Activated naive CD8-positive, alpha-beta T cell (primary cell): ENCODE measurements around the gene PFDN2.

Source experiments
- H3K27ac Mint-ChIP-seq: one replicate; pipeline ENCODE4 v1.8.0; 2021; ENCODE audit warnings: mixed read lengths
- H3K27me3 Mint-ChIP-seq: one replicate; pipeline ENCODE4 v1.8.0; 2021; ENCODE audit warnings: mixed read lengths
- H3K36me3 Mint-ChIP-seq: one replicate; pipeline ENCODE4 v1.8.0; 2021; ENCODE audit warnings: mixed read lengths
- H3K4me1 Mint-ChIP-seq: one replicate; pipeline ENCODE4 v1.8.0; 2021; ENCODE audit warnings: low read depth, mixed read lengths
- H3K4me3 Mint-ChIP-seq: one replicate; pipeline ENCODE4 v1.8.0; 2021; ENCODE audit warnings: mild to moderate bottlenecking, mixed read lengths
- H3K9me3 Mint-ChIP-seq: one replicate; pipeline ENCODE4 v1.8.0; 2021; ENCODE audit warnings: low read depth, mixed read lengths

Gene PFDN2

GRCh38 chr1:161098210-161099068 is 19.4 kb downstream of the PFDN2 start, which contains the start of gene KLHDC9:
Gene KLHDC9, plus strand, starts transcription at chr1:161098361. Its CDS starts 175 bp downstream, at chr1:161098536.
- H3K4me1 Mint-ChIP-seq, result peaks cover 36% of the 10 kb centered on the region
- no peaks in the 10 kb centered on the region for H3K36me3 Mint-ChIP-seq
- no peaks in the 10 kb centered on the region for H3K9me3 Mint-ChIP-seq
- H3K27me3 Mint-ChIP-seq, result no peaks in the 10 kb centered on the region
- H3K27ac Mint-ChIP-seq, result peak within 1 kb of the TSS; percentile 75
- peak within 1 kb of the TSS; percentile 89 for H3K4me3 Mint-ChIP-seq

DNA sequence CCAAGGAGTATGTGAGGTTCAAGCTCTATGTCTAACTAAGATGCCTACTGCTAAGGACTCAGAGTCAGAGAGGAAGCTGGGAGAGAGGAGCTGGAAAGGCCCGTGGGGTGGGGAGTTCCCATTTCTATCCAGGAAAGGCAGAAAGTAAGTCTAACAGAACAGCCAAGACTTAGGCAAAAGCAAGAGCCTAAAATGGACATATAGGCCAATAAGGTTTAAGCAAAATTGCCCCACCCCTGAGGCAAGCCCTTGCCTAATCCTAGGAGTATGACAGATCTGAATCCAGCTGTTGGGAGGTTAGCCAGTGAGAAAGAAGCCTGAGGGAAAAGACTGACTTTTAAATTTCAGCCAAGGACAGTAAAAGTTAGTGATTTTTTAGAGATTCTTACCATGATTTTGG is 21.3 kb downstream of the PFDN2 start:
- peak overlapping the region; percentile 75 for H3K27ac Mint-ChIP-seq
- H3K4me3 Mint-ChIP-seq, result no peak overlapping the region
- H3K27me3 Mint-ChIP-seq, result no peaks in the 10 kb centered on the region
- peaks cover 54% of the 10 kb centered on the region for H3K4me1 Mint-ChIP-seq
- H3K9me3 Mint-ChIP-seq, result no peaks in the 10 kb centered on the region
- no peaks in the 10 kb centered on the region for H3K36me3 Mint-ChIP-seq

DNA sequence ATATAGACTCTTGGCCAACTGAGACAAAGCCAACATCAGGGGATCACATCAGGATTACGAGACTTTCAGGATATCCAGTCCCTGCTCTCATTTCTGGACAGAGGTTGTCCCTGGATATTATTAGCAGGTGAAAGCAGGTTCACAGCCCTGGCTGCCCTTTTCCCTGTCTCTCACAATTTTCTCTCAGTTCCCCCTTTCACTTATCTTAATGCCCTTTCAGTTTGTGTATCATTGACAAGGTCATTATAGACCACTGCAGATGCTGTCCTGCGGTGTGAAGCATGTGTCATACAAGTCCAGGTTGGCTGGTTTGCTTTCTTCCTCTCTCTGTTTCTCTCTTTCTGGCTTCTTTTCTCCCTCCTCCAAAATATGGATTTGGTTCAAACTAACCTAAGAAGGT is 21.8 kb downstream of the PFDN2 start:
- peak overlapping the region; percentile 75 for H3K27ac Mint-ChIP-seq
- no peaks in the 10 kb centered on the region for H3K27me3 Mint-ChIP-seq
- no peaks in the 10 kb centered on the region for H3K9me3 Mint-ChIP-seq
- H3K4me3 Mint-ChIP-seq, result no peak overlapping the region
- peaks cover 57% of the 10 kb centered on the region for H3K4me1 Mint-ChIP-seq
- no peaks in the 10 kb centered on the region for H3K36me3 Mint-ChIP-seq

DNA sequence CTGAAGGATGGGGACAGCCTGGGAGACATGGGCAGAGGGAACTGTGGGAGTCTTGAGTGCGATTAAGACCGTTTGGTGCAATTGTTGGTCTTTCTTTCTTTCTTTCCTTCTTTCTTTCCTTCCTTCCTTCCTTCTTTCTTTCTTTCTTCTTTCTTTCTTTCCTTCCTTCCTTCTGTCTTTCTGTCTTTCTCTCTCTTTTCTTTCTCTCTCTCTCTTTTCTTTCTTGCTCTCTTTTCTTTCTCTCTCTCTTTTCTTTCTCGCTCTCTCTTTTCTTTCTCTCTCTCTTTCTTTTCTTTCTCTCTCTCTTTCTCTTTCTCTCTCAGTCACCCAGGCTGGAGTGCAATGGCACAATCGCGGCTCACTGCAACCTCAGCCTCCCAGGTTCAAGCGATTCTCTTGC is 22.6 kb downstream of the PFDN2 start:
- Mint-ChIP-seq H3K27ac (peak overlapping the region; percentile 3), H3K27me3 (no peaks in the 10 kb centered on the region), H3K4me1 (peaks cover 65% of the 10 kb centered on the region), H3K36me3 (no peaks in the 10 kb centered on the region), H3K4me3 (no peak overlapping the region), H3K9me3 (no peaks in the 10 kb centered on the region)

- Mint-ChIP-seq H3K4me3 (no peak overlapping the region), H3K4me1 (peaks cover 67% of the 10 kb centered on the region), H3K36me3 (no peaks in the 10 kb centered on the region), H3K27me3 (no peaks in the 10 kb centered on the region), H3K27ac (no peak overlapping the region), H3K9me3 (no peaks in the 10 kb centered on the region)
Measured at GRCh38 chr1:161094481-161094880, 23.4 kb downstream of the PFDN2 start.

GRCh38 chr1:161092621-161093028 is 25.2 kb downstream of the PFDN2 start:
- peaks cover 55% of the 10 kb centered on the region for H3K4me1 Mint-ChIP-seq
- H3K27ac Mint-ChIP-seq, result peak overlapping the region; percentile 29
- no peaks in the 10 kb centered on the region for H3K36me3 Mint-ChIP-seq
- H3K4me3 Mint-ChIP-seq, result peak overlapping the region; percentile 3
- no peaks in the 10 kb centered on the region for H3K27me3 Mint-ChIP-seq
- H3K9me3 Mint-ChIP-seq, result no peaks in the 10 kb centered on the region

- Mint-ChIP-seq H3K36me3 (no peaks in the 10 kb centered on the region), H3K9me3 (no peaks in the 10 kb centered on the region), H3K27ac (peak overlapping the region; percentile 29), H3K4me1 (peaks cover 48% of the 10 kb centered on the region), H3K27me3 (no peaks in the 10 kb centered on the region), H3K4me3 (peak overlapping the region; percentile 35)
Measured at GRCh38 chr1:161091796-161092507, 25.9 kb downstream of the PFDN2 start.

DNA sequence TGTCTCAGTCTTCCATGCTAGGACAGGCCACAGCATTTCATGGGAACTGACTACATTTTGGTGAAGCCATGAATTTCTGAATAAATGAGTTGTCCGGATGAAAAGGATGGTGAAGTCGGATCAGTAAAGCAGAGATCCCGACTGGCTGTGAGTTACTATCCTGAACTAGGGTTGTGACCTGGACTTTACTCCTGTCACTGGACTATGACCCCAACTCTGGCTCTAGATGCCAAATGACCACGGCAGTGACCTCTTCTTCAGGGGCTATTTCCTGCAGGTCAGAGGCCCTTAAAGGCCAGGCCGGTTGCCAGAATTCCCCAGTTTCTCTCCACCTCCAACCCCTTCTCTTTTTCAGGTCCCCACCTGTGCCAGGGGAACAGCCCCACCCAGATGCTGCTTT is 26.7 kb downstream of the PFDN2 start:
- Mint-ChIP-seq H3K27ac (no peak overlapping the region), H3K9me3 (no peaks in the 10 kb centered on the region), H3K36me3 (no peaks in the 10 kb centered on the region), H3K4me3 (no peak overlapping the region), H3K4me1 (peaks cover 41% of the 10 kb centered on the region), H3K27me3 (no peaks in the 10 kb centered on the region)

DNA sequence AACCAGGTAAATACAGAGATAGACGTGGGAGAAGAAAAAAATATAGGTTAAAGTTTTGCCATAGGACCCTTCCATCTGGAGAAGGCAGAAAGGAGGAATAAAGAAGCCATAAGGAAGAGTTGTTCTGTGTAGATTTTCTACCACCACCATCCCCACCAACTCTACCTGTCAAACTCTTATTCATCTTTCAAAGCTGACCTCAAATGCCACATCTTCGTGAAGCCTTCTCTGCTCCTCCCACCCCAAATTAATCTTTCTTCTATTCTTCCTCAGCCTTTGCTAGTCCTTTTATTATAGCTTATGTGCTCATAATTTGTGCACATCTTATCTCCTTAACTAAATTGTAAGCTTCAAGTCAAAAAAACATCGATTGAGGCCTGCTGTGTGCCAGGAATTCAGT is 27.2 kb downstream of the PFDN2 start:
- H3K4me3 Mint-ChIP-seq, result no peak overlapping the region
- H3K9me3 Mint-ChIP-seq, result no peaks in the 10 kb centered on the region
- H3K4me1 Mint-ChIP-seq, result peaks cover 40% of the 10 kb centered on the region
- H3K27ac Mint-ChIP-seq, result peak overlapping the region; percentile 11
- no peaks in the 10 kb centered on the region for H3K27me3 Mint-ChIP-seq
- H3K36me3 Mint-ChIP-seq, result no peaks in the 10 kb centered on the region

- no peak overlapping the region for H3K4me3 Mint-ChIP-seq
- peaks cover 38% of the 10 kb centered on the region for H3K4me1 Mint-ChIP-seq
- no peaks in the 10 kb centered on the region for H3K27me3 Mint-ChIP-seq
- H3K27ac Mint-ChIP-seq, result peak overlapping the region; percentile 11
- H3K36me3 Mint-ChIP-seq, result no peaks in the 10 kb centered on the region
- H3K9me3 Mint-ChIP-seq, result no peaks in the 10 kb centered on the region
Measured at GRCh38 chr1:161089938-161090337, 27.9 kb downstream of the PFDN2 start.

- Mint-ChIP-seq H3K27ac (peak within 1 kb of the TSS; percentile 11), H3K4me1 (peaks cover 36% of the 10 kb centered on the region), H3K9me3 (no peaks in the 10 kb centered on the region), H3K4me3 (no peak within 1 kb of the TSS), H3K27me3 (no peaks in the 10 kb centered on the region), H3K36me3 (no peaks in the 10 kb centered on the region)
Measured at GRCh38 chr1:161089251-161089924, 28.4 kb downstream of the PFDN2 start, which contains the start of gene NECTIN4. Gene NECTIN4, minus strand, starts transcription at chr1:161089558. Its CDS starts 262 bp downstream, at chr1:161089296.

- Mint-ChIP-seq H3K27me3 (no peaks in the 10 kb centered on the region), H3K4me3 (no peak overlapping the region), H3K27ac (no peak overlapping the region), H3K9me3 (no peaks in the 10 kb centered on the region), H3K4me1 (peaks cover 33% of the 10 kb centered on the region), H3K36me3 (no peaks in the 10 kb centered on the region)
Measured at GRCh38 chr1:161088587-161089110, 29.2 kb downstream of the PFDN2 start.

DNA sequence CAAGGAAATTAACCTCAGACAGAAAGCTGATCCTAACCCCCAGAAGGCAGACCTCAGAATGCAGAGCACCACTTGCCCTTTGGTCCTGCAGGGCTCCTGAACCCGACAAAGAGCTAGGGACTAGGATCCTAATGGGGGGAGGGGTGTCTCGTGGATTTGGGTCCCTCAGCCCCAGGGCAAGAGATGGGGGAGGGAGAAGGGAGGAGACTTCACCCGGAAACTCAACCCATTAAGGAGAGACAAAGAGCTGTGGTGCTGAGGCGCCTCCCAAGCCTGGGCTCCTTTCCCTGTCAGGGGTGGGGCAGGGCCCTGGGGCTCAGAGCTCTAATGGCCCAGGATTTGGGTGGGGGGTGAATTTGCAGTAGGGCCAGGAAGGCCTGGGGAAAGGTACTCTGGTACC is 31.4 kb downstream of the PFDN2 start:
- Mint-ChIP-seq H3K27ac (no peak overlapping the region), H3K4me1 (peaks cover 12% of the 10 kb centered on the region), H3K36me3 (no peaks in the 10 kb centered on the region), H3K9me3 (no peaks in the 10 kb centered on the region), H3K4me3 (no peak overlapping the region), H3K27me3 (no peaks in the 10 kb centered on the region)

DNA sequence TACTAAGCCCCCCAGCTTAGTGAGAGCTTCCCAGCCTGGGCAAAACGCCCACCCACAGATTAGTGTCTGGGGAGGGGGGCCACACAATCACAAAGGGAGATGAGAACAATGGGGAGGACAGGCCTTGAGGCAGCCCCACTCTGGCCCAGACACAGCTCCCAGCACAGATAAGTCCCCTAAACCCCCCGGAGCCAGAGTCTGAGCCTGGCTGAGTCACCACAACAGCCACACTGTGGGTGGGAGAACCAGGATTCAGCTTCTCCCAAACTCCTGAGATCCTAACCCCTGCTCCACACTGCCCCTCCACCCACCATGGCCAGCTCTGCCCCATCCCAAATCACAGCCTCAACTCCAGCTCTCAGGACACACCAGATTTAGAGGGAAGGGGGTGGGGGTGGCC is 32.7 kb downstream of the PFDN2 start:
- Mint-ChIP-seq H3K36me3 (no peaks in the 10 kb centered on the region), H3K27me3 (no peaks in the 10 kb centered on the region), H3K4me1 (peaks cover 1% of the 10 kb centered on the region), H3K9me3 (no peaks in the 10 kb centered on the region), H3K4me3 (no peak overlapping the region), H3K27ac (no peak overlapping the region)

- Mint-ChIP-seq H3K27ac (no peak overlapping the region), H3K9me3 (no peaks in the 10 kb centered on the region), H3K4me3 (no peak overlapping the region)
Measured at GRCh38 chr1:161084597-161084988, 33.2 kb downstream of the PFDN2 start.

More at GRCh38 chr1:161084597-161084988, 33.2 kb downstream of the PFDN2 start:
- Mint-ChIP-seq H3K36me3 (no peaks in the 10 kb centered on the region), H3K27me3 (no peaks in the 10 kb centered on the region), H3K4me1 (no peaks in the 10 kb centered on the region)
